HG03575 (cell line): ENCODE measurements around the gene HELZ2.

Source experiments
- ATAC-seq: cut with Tn5 transposase; IDR thresholded peaks from one replicate; pipeline ENCODE4 v1.9.1; 2021; ENCODE audit not compliant: unreplicated experiment, insufficient number of reproducible peaks, low FRiP score; ENCODE audit errors: extremely low read depth

The HELZ2 gene

GRCh38 chr20:63543131-63543530 is 30.9 kb downstream of the HELZ2 start:
- no peak for ATAC-seq

GRCh38 chr20:63542696-63543095 is 31.3 kb downstream of the HELZ2 start:
- no peak for ATAC-seq

- no peak for ATAC-seq
These were observed 31.9 kb downstream of the HELZ2 start for GRCh38 chr20:63542031-63542559.

GRCh38 chr20:63541371-63541770 is 32.7 kb downstream of the HELZ2 start:
- no peak for ATAC-seq

- no peak for ATAC-seq
These were observed 33.4 kb downstream of the HELZ2 start for GRCh38 chr20:63540417-63541186.

- ATAC-seq, result no peak
These were observed 34.3 kb downstream of the HELZ2 start for GRCh38 chr20:63539441-63540370.

GRCh38 chr20:63539092-63539430 is 35.0 kb downstream of the HELZ2 start:
- no peak for ATAC-seq

- no peak for ATAC-seq
These were observed 35.6 kb downstream of the HELZ2 start for GRCh38 chr20:63538204-63539091.

GRCh38 chr20:63537525-63538203 is 36.4 kb downstream of the HELZ2 start:
- ATAC-seq, result peak; percentile 60

GRCh38 chr20:63536997-63537524 is 37.0 kb downstream of the HELZ2 start, which contains the start of gene PTK6:
Gene PTK6 (minus strand): TSS chr20:63537376. CDS start chr20:63537314, 62 bp downstream.
- ATAC-seq, result no peak

GRCh38 chr20:63536241-63536977 is 37.6 kb downstream of the HELZ2 start:
- ATAC-seq, result no peak

- ATAC-seq, result no peak
These were observed 39.0 kb downstream of the HELZ2 start for GRCh38 chr20:63534831-63535651.

- no peak for ATAC-seq
These were observed 39.6 kb downstream of the HELZ2 start for GRCh38 chr20:63534427-63534830.

GRCh38 chr20:63533871-63534393 is 40.1 kb downstream of the HELZ2 start:
- ATAC-seq, result no peak

- no peak for ATAC-seq
These were observed 40.7 kb downstream of the HELZ2 start for GRCh38 chr20:63533388-63533787.

- no peak for ATAC-seq
These were observed 41.5 kb downstream of the HELZ2 start for GRCh38 chr20:63532449-63532971.
